HG02610 (cell line): ENCODE measurements around the gene MDN1.
"Not testable (repeated sequence)": the region's sequence is repeated elsewhere in the genome, so short reads cannot be mapped to it uniquely, and the experiment has no call there.

ENCODE experiments used
- ATAC-seq: cut with Tn5 transposase; IDR thresholded peaks from one replicate; pipeline ENCODE4 v1.9.1; 2021; ENCODE audit warnings: mild to moderate bottlenecking, moderate library complexity; ENCODE audit not compliant: unreplicated experiment

MDN1 gene

GRCh38 chr6:89661559-89661958 lies 158.0 kb downstream of the MDN1 start:
- no peak for ATAC-seq

DNA sequence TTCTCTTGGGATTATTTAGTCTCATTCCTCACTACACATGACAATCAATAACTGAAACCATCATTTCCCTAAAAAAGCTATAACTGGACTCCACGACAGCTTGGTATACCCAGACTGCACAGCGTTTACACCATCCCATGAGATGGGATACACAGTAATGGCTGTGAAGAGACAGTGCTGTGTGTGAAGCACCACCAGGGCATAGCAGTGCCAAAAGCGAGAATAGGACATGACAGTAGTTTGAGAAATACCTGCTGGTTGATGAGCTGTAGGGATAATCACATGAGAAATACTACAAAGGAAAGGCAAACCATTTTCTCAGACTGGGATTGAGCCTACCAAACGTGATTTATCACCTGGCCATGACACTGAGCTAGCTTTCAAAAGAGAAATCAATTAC lies 158.6 kb downstream of the MDN1 start:
- ATAC-seq = no peak

GRCh38 chr6:89657445-89658158 lies 162.0 kb downstream of the MDN1 start:
- ATAC-seq = no peak

DNA sequence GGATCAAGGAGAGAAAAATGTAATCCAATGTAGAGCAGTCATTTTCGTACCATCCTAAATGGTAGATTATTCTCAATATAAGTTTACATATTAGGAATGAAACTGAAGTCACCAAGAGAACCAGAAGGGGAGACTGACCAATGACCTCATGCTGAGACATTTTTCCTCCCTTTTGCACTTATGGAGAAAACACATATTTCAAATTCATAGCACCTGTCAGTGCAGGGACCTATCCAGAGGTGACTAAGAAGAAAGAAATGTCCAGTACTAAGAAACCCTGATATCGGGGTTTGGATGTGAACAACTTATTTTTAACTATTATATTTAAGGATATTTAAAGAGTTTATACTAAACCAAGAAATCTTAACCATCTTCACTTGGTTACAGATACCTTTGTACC lies 164.5 kb downstream of the MDN1 start:
- ATAC-seq = no peak

GRCh38 chr6:89650579-89650978 lies 169.0 kb downstream of the MDN1 start:
- no peak for ATAC-seq

GRCh38 chr6:89649682-89650081 lies 169.9 kb downstream of the MDN1 start:
- ATAC-seq = no peak

- ATAC-seq = peak; percentile 45
Measured at GRCh38 chr6:89644864-89645263, 174.7 kb downstream of the MDN1 start.

DNA sequence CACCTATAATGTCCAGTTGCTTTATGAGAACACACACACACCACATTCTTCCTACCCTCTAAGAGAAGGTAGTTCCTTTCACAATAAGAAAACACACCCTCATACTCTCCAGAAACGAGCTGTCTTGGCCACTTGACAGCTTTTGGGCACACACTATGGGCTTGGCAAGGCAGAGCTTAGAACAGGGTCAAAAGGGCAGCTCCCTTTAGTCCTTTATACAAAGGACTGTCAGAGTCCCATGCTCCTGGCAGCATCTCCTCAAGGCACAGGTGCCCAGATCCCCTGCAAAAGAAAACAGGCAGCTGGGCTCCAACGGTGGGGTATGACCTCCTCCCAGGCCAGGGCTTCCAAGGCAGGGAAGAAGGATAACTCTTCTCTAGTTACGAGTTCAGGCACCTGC lies 176.2 kb downstream of the MDN1 start:
- ATAC-seq = no peak

DNA sequence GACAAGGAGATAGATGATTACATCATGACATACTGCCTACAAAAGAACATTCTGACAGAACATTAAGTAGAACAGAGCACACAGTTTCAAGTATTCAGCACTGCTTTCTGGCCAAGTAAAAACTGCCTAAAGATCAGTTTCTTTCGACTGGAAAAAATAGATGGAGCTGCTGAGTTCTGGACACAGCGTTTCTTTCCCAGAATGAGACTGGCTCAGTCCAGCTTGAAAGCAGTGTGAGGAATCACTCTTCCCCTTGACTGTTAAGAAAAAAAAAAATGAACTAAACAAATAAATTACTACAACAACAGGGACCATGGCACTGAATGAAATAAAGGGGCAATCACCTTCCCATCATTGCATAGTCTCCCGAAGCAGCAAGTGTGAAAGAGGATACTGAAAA lies 176.6 kb downstream of the MDN1 start:
- no peak for ATAC-seq

GRCh38 chr6:89641581-89641980 lies 178.0 kb downstream of the MDN1 start:
- not testable (repeated sequence) for ATAC-seq

GRCh38 chr6:89640804-89641203 lies 178.8 kb downstream of the MDN1 start:
- ATAC-seq = no peak

DNA sequence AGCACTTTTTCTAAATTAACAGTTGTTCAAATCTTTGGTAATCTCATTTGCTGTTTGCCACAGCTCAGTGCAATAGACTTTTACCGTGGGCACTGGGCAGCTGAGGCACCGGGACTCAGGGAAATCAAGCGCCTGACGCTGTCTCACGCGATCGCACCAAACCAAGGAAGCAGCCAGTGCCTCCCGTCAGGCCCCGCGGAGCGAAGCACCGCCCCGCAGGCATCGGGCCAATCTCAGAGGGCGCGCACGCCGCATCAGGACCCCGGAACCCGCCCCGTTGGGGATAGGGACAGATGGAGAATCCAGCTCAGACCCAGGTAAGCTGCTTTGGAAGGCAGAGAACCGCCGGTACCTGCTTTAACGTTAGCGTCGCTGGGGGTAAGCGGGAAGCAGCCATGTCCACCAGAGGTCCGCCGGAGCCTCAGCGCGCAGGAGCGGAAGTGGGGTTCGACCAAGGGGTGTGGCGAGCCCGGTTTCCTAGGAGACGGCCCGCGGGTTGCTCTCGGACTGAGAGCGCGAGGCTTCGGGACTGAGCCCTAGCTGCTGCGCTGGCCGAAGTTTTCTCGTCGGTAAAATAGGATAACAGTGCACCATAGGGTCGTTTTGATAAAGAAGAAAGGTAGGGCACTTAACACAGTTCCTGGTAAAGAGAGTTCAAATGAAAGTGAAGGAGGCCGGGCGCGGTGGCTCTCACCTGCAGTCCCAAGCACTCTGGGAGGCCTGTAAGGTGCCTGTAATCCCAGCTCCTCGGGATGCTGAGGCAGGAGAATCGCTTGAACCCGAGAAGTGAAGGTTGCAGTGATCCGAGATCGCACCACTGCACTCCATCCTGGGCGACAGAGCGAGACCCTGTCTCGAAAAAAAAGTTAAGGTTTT lies 181.0 kb downstream of the MDN1 start, which contains the start of gene LYRM2:
Gene LYRM2, minus strand, starts transcription at position 428 of the 876 bp plus-strand sequence. Its CDS starts 31 bp downstream, at position 397.
- peak; percentile 98 for ATAC-seq

DNA sequence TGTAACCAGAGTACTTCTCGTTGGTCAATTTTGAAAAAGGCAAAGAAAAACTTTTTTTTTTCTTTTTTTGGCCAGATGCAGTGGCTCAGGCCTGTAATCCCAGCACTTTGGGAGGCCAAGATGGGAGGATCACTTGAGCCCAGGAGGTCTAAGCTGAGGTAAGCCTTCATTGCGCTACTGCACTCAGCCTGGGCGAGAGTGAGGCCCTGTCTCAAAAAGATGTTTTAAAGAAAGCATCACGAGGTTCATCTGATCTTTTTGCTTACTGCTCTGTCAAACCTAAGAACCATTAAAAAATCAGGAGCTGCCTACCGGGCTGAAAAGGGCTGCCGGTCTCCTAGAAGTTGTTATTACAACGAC lies 181.7 kb downstream of the MDN1 start:
- ATAC-seq = no peak

DNA sequence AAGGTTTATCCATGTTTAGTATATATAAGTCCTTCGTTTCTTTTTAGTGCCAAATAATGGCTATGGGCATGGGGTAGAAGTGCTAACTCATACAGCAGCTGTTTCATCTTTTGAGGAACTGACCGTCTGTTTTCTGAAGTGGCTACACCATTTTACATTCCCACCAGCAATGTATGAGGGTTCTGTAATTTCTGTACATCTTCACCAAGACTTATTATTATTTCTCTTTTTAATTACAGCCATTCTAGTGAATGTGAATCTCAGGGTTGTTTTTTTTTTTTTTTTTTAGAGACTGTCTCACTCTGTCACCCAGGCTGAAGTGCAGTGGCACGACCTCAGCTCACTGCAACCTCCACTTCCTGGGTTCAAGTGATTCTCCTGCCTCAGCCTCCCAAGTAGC lies 183.2 kb downstream of the MDN1 start:
- ATAC-seq = not testable (repeated sequence)

DNA sequence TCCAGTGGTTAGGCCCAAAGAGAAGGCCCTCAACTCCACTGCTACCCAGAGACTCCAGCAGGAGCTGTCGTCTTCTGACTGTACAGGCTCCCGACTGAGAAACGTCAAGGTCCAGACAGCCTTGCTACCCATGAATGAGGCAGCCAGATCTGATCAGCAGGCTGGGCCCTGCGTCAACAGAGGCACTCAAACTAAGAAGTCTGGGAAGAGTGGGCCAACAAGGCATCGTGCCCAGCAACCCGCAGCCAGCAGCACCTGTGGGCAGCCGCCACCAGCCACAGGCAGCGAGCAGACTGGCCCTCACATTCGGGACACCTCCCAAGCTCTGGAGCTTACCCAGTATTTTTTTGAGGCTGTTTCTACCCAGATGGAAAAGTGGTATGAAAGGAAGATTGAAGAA lies 189.1 kb downstream of the MDN1 start:
- ATAC-seq = no peak

DNA sequence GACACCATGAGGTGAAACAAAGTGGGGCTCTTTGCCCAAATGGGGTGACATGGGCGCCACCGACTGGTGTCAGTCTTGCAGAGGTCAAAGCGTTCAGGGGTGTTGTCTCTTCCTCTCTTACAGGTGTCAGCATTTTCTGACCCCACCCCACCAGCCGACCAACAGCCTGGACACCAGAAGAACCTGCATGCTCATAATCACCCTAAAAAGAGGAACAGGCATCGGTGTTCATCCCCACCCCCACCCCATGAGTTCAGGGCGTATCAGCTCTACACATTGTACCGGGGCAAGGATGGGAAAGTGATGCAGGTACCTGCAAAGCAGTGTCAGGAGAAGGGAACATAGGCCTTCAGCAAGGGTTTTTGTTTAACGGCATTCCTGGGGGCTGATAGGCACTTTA lies 195.8 kb downstream of the MDN1 start:
- ATAC-seq = no peak

DNA sequence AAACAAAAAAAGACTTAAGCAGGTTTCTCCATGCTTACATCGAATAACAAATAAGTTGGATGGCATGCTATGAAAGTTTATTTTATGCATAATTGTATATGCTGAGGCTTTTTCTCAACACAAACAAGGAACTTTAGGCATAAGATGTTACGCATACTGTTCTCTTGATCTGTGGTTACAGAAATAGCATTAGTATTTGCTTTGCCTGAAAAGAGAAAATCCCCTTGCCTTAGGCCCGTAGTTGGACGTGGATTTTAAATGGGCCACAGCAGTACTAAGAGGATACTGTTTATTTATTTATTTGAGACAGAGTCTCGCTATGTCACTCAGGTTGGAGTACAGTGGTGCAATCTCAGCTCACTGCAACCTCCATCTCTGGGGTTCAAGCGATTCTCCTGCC lies 200.0 kb downstream of the MDN1 start:
- no peak for ATAC-seq

DNA sequence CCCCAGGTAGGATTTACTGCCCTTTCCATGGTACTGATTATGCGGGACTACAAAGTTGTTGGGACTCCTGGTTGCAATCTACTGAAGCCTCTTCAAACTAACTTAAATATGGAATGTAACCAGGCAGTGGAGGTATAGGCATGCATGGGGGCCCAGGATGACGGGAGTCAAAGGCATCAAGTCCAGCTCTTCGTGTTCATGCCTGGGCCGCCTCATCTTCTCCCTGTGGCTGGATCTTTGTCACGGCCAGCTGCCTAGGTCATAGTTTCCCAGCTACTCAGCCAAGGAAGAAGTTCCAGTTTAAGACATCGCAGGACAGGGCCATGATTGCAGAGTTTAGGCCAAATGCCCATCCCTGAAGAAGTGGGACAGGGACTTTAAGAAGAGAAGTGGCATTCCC lies 201.6 kb downstream of the MDN1 start:
- no peak for ATAC-seq

GRCh38 chr6:89616531-89616930 lies 203.1 kb downstream of the MDN1 start:
- no peak for ATAC-seq

GRCh38 chr6:89615882-89616281 lies 203.7 kb downstream of the MDN1 start:
- ATAC-seq = no peak

DNA sequence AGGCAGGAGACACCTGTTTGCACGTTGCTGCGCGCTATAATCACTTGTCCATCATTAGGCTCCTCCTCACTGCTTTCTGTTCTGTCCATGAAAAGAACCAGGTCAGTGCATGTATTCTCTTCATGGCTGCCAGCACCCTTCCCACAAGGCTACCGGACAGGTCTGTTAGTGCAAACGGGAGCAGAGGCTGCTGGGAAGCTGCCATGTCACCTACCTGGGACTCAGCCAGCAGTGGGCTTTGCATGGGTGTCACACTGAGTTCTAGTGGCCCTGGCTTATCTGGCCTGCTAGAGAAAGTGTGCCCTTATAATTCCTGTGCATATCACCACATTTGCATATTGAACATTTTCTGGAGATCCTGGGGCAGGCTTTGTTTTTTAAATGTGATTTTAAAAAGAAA lies 205.8 kb downstream of the MDN1 start:
- no peak for ATAC-seq

DNA sequence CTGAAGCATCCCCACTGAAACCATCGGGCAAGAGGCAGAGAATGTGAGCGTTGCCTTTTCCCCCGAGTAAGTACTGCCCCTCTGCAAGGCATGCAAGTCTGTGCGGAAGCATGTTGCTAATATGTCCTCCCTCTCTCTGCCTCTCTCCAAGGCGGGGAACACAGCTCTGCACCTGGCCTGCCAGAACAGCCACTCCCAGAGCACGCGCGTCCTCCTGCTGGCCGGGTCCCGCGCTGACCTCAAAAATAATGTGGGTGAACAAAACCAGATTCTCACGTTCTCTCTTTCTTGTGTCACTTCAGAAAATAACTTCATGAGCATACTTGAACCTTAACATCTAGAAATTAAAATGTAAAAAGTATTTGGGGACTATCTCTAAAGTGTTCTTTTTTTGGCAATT lies 207.5 kb downstream of the MDN1 start:
- ATAC-seq = no peak
